Duodenal mucosa (tissue), 2 donors: ENCODE results near the gene OXCT2.

Experiments
- H3K27ac ChIP-seq: one replicate; pipeline ENCODE4 v1.7.0; 2013; ENCODE audit warnings: low read depth, low read length
- H3K27me3 ChIP-seq, 2 donors: one replicate each; pipeline ENCODE4 v1.7.0; 2013; ENCODE audit warnings: low read length in 2 of 2, control low read depth in 1 of 2; ENCODE audit not compliant: insufficient read depth in 2 of 2, control insufficient read depth in 1 of 2
- H3K36me3 ChIP-seq, 2 donors: one replicate each; pipeline ENCODE4 v1.7.0; 2013; ENCODE audit warnings: low read length in 2 of 2, control low read depth in 1 of 2; ENCODE audit not compliant: insufficient read depth in 2 of 2, control insufficient read depth in 1 of 2
- H3K4me1 ChIP-seq, 2 donors: one replicate each; pipeline ENCODE4 v1.7.0; 2013; ENCODE audit warnings: low read length in 2 of 2, control low read depth in 1 of 2; ENCODE audit not compliant: insufficient read depth in 2 of 2, control insufficient read depth in 1 of 2
- H3K4me3 ChIP-seq, 2 donors: one replicate each; pipeline ENCODE4 v1.7.0; 2013; ENCODE audit warnings: low read length in 2 of 2, low read depth in 1 of 2
- H3K9ac ChIP-seq, 2 donors: one replicate each; pipeline ENCODE4 v1.7.0; 2013; ENCODE audit warnings: low read length in 2 of 2, low read depth in 1 of 2
- H3K9me3 ChIP-seq, 2 donors: one replicate each; pipeline ENCODE4 v1.7.0; 2013; ENCODE audit warnings: low read length in 2 of 2, control low read depth in 1 of 2; ENCODE audit not compliant: control insufficient read depth in 1 of 2

Gene OXCT2

DNA sequence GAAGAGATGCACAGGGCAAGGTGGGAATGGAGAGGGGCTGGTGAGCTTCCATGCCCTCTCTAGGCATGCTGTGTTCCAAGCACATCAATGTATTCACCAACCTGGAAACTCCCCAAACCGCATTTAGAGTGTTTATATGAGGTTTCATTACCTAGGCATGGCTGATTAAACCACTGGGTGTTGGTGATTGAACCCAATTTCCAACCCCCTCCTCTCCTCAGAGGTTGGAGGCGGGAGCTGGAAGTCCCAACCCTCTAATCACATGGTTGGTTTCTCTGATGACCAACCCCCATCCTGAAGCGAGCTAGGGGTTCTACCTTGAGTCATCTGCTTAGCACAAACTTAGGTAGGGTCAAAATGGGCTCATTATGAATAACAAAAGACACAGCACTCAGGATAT is 35.4 kb downstream of the OXCT2 start:
- Histone ChIP-seq H3K27ac (no peak overlapping the region), H3K36me3 (peaks cover 0 to 4% of the 10 kb centered on the region in 2 donors), H3K27me3 (peaks cover 10 to 14% of the 10 kb centered on the region in 2 donors), H3K4me3 (no peak overlapping the region), H3K4me1 (peaks cover 12 to 13% of the 10 kb centered on the region in 2 donors), H3K9me3 (no peaks in the 10 kb centered on the region), H3K9ac (no peak overlapping the region)

DNA sequence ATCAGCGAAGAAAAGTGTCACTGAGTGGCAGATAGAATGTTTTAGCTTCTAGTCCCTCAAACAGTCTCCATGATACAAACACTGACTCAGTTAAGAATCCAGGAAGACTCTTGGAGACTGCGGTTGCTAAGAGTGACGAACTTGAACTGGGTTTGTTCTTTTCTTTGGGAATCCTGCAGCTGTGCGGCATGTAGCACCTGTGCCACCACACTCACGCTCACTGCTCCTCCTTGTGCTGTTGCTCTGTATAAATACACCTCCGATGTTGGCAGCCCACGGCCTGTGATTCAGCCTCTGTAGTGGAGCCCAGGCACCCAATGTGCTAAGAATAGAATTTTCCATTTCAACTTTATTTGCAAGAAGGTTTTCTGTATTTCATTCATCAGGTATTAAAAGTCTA is 38.0 kb downstream of the OXCT2 start:
- no peak overlapping the region for H3K27ac ChIP-seq
- no peaks in the 10 kb centered on the region for H3K9me3 ChIP-seq
- H3K9ac ChIP-seq = no peak overlapping the region
- H3K4me3 ChIP-seq = no peak overlapping the region
- no peaks in the 10 kb centered on the region for H3K4me1 ChIP-seq
- H3K36me3 ChIP-seq = no peaks in the 10 kb centered on the region
- peaks cover 12 to 27% of the 10 kb centered on the region in 2 donors for H3K27me3 ChIP-seq

DNA sequence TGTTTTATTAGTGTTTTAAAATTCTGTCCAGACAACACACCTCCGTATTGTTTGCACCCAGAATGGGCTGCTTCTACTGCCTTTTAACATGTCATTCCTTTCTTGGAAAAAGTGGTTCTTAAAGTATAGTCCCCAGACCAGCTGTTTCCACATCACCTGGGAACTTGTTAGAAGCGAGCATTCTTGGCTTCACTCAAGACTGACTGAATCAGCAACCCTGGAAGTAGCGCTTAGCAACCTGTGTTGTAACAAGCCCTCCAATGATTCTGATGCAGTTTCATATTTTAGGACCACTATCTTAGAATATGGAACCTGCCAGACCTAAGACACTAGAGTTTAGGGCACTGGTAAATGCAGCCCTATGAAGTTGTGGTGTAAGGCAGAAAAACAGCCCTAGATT is 38.4 kb downstream of the OXCT2 start:
- H3K27ac ChIP-seq = no peak overlapping the region
- H3K4me3 ChIP-seq = no peak overlapping the region
- no peaks in the 10 kb centered on the region for H3K9me3 ChIP-seq
- H3K9ac ChIP-seq = no peak overlapping the region
- H3K27me3 ChIP-seq = peaks cover 16 to 30% of the 10 kb centered on the region in 2 donors
- no peaks in the 10 kb centered on the region for H3K36me3 ChIP-seq
- H3K4me1 ChIP-seq = no peaks in the 10 kb centered on the region

DNA sequence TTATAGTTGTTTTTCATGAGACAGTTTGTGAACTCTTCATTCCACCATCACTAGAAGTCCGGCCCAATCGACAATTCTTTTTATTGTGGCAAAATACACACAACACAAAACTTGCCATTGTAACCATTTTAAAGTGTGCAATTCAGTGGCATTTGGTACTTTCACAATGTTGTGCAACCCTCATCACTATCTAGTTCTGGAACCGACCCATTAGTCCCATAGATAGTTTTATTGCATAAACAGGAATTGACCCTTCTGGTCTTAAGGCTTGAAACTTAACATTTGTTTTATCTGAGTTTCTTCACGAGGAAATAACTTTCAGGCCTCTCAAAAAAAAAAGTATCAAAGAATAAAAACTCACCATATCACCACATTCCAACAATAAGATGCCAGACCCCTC is 41.3 kb downstream of the OXCT2 start:
- peaks cover 25 to 37% of the 10 kb centered on the region in 2 donors for H3K27me3 ChIP-seq
- H3K36me3 ChIP-seq = no peaks in the 10 kb centered on the region

DNA sequence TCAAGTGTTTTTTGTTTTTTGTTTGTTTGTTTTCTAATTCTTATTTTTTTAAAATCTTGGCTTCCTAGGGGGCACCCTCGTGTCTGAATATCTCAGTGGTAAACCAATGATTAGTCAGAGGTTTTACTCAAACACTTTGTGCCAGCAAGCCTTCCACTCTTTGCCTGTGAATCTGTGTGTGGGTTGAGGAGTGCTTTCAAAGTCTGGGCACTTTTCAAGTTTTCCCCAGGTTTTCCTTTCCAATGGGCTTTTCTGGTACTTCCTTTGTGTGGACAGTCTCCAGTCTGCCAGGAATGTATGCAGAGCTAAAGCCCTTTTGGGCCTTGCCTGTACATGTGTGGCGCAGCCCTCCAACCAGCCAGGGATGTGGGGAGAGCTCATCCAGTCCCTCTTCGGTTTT is 42.1 kb downstream of the OXCT2 start:
- Histone ChIP-seq H3K4me1 (no peaks in the 10 kb centered on the region), H3K27ac (no peak overlapping the region), H3K4me3 (no peak overlapping the region), H3K27me3 (peaks cover 25 to 45% of the 10 kb centered on the region in 2 donors), H3K9me3 (no peaks in the 10 kb centered on the region), H3K9ac (no peak overlapping the region), H3K36me3 (no peaks in the 10 kb centered on the region)

More for the DNA sequence above, 41.3 kb downstream of the OXCT2 start:
- no peaks in the 10 kb centered on the region for H3K4me1 ChIP-seq
- no peak overlapping the region for H3K9ac ChIP-seq
- no peak overlapping the region for H3K4me3 ChIP-seq
- H3K9me3 ChIP-seq = no peaks in the 10 kb centered on the region
- H3K27ac ChIP-seq = no peak overlapping the region

DNA sequence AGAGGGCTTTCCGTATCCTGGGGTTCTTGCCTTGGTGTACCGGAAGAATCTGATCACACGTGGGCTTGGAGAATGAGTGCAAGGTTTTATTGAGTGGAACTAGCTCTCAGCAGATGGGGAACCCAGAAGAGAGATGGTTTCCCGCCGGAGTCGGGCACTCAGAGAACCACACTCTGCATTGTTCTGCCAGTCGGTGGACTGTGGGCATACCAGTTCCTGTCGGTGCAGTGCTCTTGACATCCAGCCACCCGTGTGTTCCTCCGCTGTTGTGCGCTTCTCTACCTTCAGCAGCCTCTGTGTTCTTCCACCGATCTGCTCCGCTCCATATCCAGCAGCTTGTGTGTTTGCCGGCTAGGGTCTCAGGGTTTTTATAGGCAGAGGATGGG is 43.2 kb downstream of the OXCT2 start:
- no peaks in the 10 kb centered on the region for H3K36me3 ChIP-seq
- no peak overlapping the region for H3K27ac ChIP-seq
- H3K9ac ChIP-seq = no peak overlapping the region
- H3K9me3 ChIP-seq = no peaks in the 10 kb centered on the region
- no peak overlapping the region for H3K4me3 ChIP-seq
- peaks cover 20 to 45% of the 10 kb centered on the region in 2 donors for H3K27me3 ChIP-seq
- no peaks in the 10 kb centered on the region for H3K4me1 ChIP-seq

DNA sequence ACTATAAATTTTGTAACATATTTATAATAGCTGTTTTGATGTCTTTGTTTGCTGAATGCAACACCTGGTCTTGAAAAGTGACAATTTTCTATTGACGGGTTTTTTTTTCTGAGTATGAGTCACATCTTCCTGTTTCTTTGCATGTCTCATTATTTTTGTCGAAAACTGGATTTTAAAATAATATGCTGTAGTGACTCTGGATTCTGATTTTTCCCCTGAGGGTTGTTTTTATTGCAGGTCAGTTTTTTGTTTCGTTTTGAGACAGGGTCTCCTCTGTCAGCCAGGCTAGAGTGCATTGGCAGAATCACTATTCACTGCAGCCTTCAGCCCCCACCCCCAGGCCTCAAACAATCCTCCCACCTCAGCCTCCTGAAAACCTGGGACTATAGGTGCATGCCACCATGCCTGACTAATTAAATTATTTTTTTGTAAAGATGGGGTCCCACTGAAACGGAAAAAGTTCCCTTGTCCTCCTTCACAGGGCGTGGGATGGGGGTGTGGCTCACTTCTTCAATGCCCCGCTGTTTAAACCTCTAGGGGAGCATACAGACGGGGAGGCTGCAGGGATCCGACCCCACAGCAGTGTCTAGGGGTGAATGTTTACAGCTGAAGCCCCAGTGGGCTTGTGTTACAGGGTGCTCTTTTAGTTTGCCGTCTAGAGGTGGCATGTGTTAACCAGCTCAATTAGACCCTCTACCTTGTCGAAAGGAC is 43.8 kb downstream of the OXCT2 start:
- no peaks in the 10 kb centered on the region for H3K36me3 ChIP-seq
- H3K4me1 ChIP-seq = no peaks in the 10 kb centered on the region
- H3K9me3 ChIP-seq = no peaks in the 10 kb centered on the region
- H3K4me3 ChIP-seq = no peak overlapping the region
- no peak overlapping the region for H3K27ac ChIP-seq
- H3K9ac ChIP-seq = no peak overlapping the region
- H3K27me3 ChIP-seq = peaks cover 17 to 40% of the 10 kb centered on the region in 2 donors

DNA sequence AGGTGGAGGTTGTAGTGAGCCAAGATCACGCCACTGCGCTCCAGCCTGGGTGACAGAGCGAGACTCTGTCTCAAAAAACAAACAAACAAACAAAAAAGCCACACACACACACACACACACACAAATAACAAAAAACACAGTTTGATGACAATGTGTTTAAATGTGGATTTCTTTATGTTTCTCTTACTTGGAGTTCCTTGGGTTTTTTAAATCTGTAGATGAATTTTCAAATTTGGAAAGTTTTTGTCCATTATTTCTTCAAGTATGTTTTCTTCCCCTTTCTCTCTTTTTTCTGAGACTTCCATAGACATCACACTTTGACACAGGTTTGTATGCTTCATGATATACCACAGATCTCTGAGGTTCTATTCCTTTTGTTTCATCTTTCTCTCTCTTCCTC is 44.5 kb downstream of the OXCT2 start:
- Histone ChIP-seq H3K9me3 (no peaks in the 10 kb centered on the region), H3K4me3 (no peak overlapping the region), H3K36me3 (no peaks in the 10 kb centered on the region), H3K27me3 (peaks cover 17 to 36% of the 10 kb centered on the region in 2 donors), H3K4me1 (no peaks in the 10 kb centered on the region), H3K27ac (no peak overlapping the region), H3K9ac (no peak overlapping the region)

DNA sequence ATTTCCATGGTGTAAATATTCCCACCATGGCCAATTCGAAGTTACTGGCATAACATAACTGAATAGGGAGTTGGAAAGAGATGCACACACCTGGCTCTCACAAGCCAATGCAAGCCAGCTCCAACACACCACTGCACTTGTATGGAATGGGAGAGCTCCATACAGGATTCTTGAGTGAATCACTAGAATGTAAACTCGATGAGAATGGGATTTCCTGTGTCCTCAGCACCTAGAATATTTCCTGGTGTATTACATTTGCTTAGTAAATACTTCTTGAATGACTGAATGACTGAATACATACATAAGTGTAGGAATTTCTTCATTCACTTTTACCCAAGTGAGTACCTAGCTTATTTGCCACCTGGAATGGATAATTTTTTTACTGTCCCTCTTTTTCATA is 48.7 kb downstream of the OXCT2 start:
- Histone ChIP-seq H3K27me3 (peaks cover 17 to 23% of the 10 kb centered on the region in 2 donors), H3K4me3 (no peak overlapping the region), H3K36me3 (no peaks in the 10 kb centered on the region), H3K9ac (no peak overlapping the region), H3K4me1 (no peaks in the 10 kb centered on the region), H3K9me3 (no peaks in the 10 kb centered on the region), H3K27ac (no peak overlapping the region)

DNA sequence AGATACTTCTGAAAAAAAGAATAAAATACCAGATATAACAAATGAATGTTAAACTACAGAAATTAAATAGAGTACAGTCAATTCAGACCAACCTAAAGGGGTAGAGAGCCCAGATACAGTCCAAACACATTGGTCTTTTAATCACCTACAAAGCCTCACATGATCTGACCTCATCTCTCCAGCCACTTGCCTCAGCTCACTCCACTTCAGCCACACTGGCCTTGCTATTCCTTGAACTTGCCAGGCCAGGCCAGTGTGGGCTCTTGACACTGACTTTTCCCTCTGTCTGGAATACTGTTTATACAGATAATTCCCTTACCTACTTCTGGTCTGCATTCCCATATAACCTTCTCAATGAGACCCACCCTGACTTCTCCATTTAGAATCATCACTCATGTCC is 49.5 kb downstream of the OXCT2 start:
- H3K36me3 ChIP-seq = no peaks in the 10 kb centered on the region
- no peaks in the 10 kb centered on the region for H3K9me3 ChIP-seq
- no peaks in the 10 kb centered on the region for H3K4me1 ChIP-seq
- H3K27me3 ChIP-seq = peaks cover 14 to 22% of the 10 kb centered on the region in 2 donors
- no peak overlapping the region for H3K27ac ChIP-seq
- no peak overlapping the region for H3K9ac ChIP-seq
- H3K4me3 ChIP-seq = no peak overlapping the region
